Testis (tissue), 3 donors: ENCODE data around the gene PRPF4. TPM values are rescaled to one million over a fixed set of nuclear protein-coding genes. Genes with fewer than 3 reads are reported as not detected.

Experiments used
- DNase-seq: peaks from one replicate; pipeline ENCODE4 v3.0.0-alpha.2; 2019
- H3K27ac ChIP-seq, 2 donors: fragments of 200-600 bp; sonication (generic); one replicate each; pipeline ENCODE4 v1.5.1; 2019
- H3K27me3 ChIP-seq: fragments of 200-600 bp; sonication (generic); one replicate; pipeline ENCODE4 v1.5.1; 2019
- H3K36me3 ChIP-seq: fragments of 200-600 bp; sonication (generic); one replicate; pipeline ENCODE4 v1.5.1; 2017; ENCODE audit warnings: low read depth; ENCODE audit errors: missing control alignments
- H3K4me1 ChIP-seq: fragments of 200-600 bp; sonication (generic); one replicate; pipeline ENCODE4 v1.5.1; 2019
- H3K4me3 ChIP-seq, 2 donors: fragments of 200-600 bp; sonication (generic); one replicate each; pipeline ENCODE4 v1.5.1; 2017 to 2019
- H3K9me3 ChIP-seq: fragments of 200-600 bp; sonication (generic); one replicate; pipeline ENCODE4 v1.5.1; 2017
- POLR2A ChIP-seq: fragments of 450-650 bp; IDR thresholded peaks from one replicate; pipeline ENCODE4 v1.6.1; 2017; ENCODE audit warnings: antibody characterized with exemption, mild to moderate bottlenecking, moderate library complexity
- WGBS, 2 donors: methylation state at CpG; one replicate each; pipeline ENCODE4 v1.1.5; 2018; 5-methylcytosine and 5-hydroxymethylcytosine counted together
- intact Hi-C: fragments of 100-400 bp; cut with DNase I; formaldehyde crosslinking; loops from one replicate; pipeline ENCODE4 v1.15.1; 2023; ENCODE audit warnings: low total_unique reads
- polyA plus RNA-seq: library from polyadenylated mRNA; stranded (reverse); fragments of 350-450 nt; fragmentation: Illumina TruSeq; extraction: RNeasy Lipid Tissue Mini Kit (QIAGEN cat#74804); gene quantifications from one replicate; pipeline ENCODE4 v1.2.3, GENCODE V29; 2014; ENCODE audit warnings: low read depth, low replicate concordance; ENCODE audit not compliant: insufficient read depth
- total RNA-seq, 2 donors: library from RNA; depleted of rRNA; stranded (reverse); fragments of >200 nt; gene quantifications; one replicate each; pipeline ENCODE4 v1.2.3, GENCODE V29; 2016
- TF ChIP-seq, protein P1 (sequence below), 3 experiments: fragments of 450-650 bp in 2 of 3; fragments of 200-600 bp in 1 of 3; sonication (generic) in 1 of 3; IDR thresholded peaks; one replicate each; pipeline ENCODE4 v1.5.1; 2016 to 2019; ENCODE audit warnings: antibody characterized with exemption in 3 of 3, mild to moderate bottlenecking in 2 of 3, moderate library complexity in 1 of 3

PRPF4 gene
- total and polyA plus RNA-seq, 3 donors from 2014 or later = 27.3 to 30.3 (median 29.9) TPM

DNA sequence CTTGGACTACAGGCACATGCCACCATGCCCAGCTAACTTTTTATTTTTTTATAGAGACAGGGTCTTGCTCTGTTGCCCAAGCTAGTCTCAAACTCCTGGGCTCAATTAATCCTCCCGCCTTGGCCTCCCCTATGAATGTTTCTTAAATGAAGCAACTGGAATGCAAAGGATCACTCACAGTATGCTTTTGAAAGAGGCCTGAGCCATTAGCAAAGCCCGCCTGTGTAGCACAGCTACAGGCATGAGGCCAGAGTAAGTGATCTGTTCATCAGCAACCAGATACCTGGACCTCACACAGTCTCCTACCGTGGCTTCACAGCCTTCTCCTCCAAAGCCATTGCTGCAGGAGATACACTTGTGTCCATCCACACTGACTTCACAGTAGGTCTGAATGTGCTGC is 44.6 kb downstream of the PRPF4 start:
- no peak for DNase-seq
- no peaks in the 10 kb centered on the region for H3K9me3 ChIP-seq
- H3K4me1 ChIP-seq = no peaks in the 10 kb centered on the region
- intact Hi-C loops = no loop called here
- no peak overlapping the region for H3K27ac ChIP-seq
- no peaks in the 10 kb centered on the region for H3K36me3 ChIP-seq
- H3K27me3 ChIP-seq = no peaks in the 10 kb centered on the region
- no peak overlapping the region for H3K4me3 ChIP-seq
- TF ChIP-seq POLR2A = no peak
- TF ChIP-seq, protein P1, sequence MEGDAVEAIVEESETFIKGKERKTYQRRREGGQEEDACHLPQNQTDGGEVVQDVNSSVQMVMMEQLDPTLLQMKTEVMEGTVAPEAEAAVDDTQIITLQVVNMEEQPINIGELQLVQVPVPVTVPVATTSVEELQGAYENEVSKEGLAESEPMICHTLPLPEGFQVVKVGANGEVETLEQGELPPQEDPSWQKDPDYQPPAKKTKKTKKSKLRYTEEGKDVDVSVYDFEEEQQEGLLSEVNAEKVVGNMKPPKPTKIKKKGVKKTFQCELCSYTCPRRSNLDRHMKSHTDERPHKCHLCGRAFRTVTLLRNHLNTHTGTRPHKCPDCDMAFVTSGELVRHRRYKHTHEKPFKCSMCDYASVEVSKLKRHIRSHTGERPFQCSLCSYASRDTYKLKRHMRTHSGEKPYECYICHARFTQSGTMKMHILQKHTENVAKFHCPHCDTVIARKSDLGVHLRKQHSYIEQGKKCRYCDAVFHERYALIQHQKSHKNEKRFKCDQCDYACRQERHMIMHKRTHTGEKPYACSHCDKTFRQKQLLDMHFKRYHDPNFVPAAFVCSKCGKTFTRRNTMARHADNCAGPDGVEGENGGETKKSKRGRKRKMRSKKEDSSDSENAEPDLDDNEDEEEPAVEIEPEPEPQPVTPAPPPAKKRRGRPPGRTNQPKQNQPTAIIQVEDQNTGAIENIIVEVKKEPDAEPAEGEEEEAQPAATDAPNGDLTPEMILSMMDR (IDR thresholded peaks at IDR 0.05) = no peak
- WGBS, 2 donors = 92 to 100% methylated on average over 2 to 3 of the region's 3 CpGs

DNA sequence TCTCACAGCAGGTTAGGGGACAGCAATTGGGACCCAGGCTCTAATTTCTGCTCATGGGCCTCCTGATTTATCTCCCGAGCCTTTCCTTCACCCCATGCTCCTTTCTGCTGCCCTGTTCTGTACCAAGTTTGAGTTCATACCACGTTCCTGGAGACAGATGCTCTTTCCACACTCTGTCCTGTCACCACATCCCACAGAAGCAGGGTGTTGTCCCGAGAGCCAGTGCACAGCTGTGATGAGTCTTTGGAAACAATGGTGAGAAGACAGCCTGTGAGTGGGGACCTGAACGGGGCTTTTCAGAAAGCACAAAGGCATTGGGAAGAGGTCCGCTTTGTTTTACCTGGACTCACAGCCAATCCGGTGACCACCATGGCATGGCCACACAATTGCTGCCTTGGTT is 47.2 kb downstream of the PRPF4 start:
- WGBS, 2 donors = 91 to 93% methylated on average over 6 of the region's 6 CpGs
- no peak for DNase-seq
- no peaks in the 10 kb centered on the region for H3K4me1 ChIP-seq

DNA sequence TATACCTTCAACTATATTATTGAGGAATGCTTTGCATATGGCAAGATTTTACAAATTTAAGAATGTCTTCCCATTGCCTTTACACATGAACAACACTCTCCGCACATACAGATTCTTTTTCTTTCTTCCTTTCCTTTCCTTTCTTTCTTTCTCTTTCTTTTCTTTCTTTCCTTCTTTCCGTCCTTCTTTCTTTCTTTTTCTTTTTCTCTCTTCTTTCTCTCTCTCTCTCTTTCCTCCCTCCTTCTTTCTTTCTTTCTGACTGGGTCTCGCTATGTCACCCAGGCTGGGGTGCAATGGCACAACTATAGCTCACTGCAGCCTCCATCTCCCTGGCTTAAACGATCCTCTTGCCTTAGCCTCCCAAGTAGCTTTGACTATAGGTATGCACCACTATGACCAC is 50.8 kb downstream of the PRPF4 start:
- Histone ChIP-seq H3K27me3 (no peaks in the 10 kb centered on the region), H3K27ac (no peak overlapping the region), H3K4me1 (no peaks in the 10 kb centered on the region), H3K36me3 (no peaks in the 10 kb centered on the region), H3K9me3 (no peaks in the 10 kb centered on the region), H3K4me3 (no peak overlapping the region)
- intact Hi-C loops = no loop called here
- DNase-seq = no peak
- TF ChIP-seq POLR2A = no peak
- TF ChIP-seq, protein P1 (IDR thresholded peaks at IDR 0.05) = no peak
- 94 to 97% methylated on average over 4 of the region's 4 CpGs for WGBS, 2 donors

More for the DNA sequence above, 47.2 kb downstream of the PRPF4 start:
- TF ChIP-seq, protein P1 (IDR thresholded peaks at IDR 0.05) = no peak
- no peak for TF ChIP-seq POLR2A
- no peak overlapping the region for H3K27ac ChIP-seq
- no peaks in the 10 kb centered on the region for H3K27me3 ChIP-seq
- no peaks in the 10 kb centered on the region for H3K36me3 ChIP-seq
- no peak overlapping the region for H3K4me3 ChIP-seq
- intact Hi-C loops = no loop called here
- H3K9me3 ChIP-seq = no peaks in the 10 kb centered on the region

DNA sequence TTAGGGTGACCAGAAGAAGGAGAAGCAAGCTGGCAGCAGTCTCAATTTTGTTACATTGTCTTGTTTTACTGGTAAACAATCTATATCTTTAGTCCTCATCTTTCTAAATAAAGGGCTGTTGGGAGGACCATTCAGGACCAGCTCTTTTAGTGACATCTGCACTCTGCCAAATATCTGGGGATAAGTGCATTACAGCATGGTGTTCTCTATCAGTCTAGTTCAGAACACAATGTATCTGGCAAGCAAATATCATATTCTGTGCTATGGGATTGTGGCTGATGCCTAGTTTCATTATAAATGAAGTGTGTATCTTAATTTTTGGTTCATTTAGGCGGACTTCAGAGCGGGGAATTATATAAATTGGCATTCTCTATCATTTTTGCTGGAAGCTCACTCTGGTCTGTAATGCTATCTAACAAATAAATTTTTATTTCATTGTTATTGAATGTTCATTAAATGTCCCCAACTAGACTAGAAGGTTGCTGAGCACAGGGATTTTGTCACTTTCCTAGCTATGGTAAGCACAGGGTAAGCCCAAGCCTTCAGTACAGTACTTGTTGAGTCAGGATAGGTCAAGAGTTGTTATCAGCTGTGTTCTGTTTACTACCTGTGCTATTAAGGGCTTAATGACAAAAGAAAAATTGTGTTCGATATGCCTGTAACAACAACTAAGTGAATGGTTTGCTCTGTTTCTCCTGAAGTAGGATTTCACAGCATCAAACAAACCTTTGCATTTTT is 52.8 kb downstream of the PRPF4 start:
- Histone ChIP-seq H3K27ac (no peak overlapping the region), H3K27me3 (no peaks in the 10 kb centered on the region), H3K36me3 (no peaks in the 10 kb centered on the region), H3K4me3 (no peak overlapping the region), H3K4me1 (no peaks in the 10 kb centered on the region), H3K9me3 (no peaks in the 10 kb centered on the region)
- WGBS, 2 donors = 51 to 68% methylated on average over 3 of the region's 3 CpGs
- intact Hi-C loops = no loop called here
- DNase-seq = no peak
- TF ChIP-seq, protein P1 (IDR thresholded peaks at IDR 0.05) = no peak
- no peak for TF ChIP-seq POLR2A

DNA sequence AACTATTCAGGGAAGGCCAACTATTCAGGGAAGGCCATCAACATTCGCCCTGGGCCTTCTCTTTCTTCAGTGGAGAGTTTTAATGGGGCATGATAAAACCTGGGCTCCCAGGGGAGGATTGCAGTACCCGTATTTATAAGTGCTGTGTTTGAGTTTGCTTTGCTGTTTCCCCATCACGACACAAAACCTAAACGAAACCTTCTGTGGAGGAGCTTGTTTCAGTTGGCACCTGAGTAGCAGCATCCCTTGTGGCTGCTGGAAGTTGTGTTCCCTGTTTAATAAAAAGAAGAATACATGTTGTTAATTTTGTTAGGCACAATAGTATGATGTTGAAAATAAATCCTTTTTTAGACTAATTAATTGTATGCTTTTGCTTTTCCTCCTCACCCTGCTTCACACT is 56.3 kb downstream of the PRPF4 start:
- TF ChIP-seq, protein P1 (IDR thresholded peaks at IDR 0.05) = no peak
- no peak for TF ChIP-seq POLR2A
- no peaks in the 10 kb centered on the region for H3K27me3 ChIP-seq
- 70 to 76% methylated on average over 4 of the region's 4 CpGs for WGBS, 2 donors
- H3K4me1 ChIP-seq = no peaks in the 10 kb centered on the region
- no peak for DNase-seq
- no peaks in the 10 kb centered on the region for H3K36me3 ChIP-seq
- intact Hi-C loops = no loop called here
- H3K9me3 ChIP-seq = no peaks in the 10 kb centered on the region
- H3K4me3 ChIP-seq = no peak overlapping the region
- no peak overlapping the region for H3K27ac ChIP-seq
